HG02763 (cell line): ENCODE data around the gene TMEM170A.
A peak's percentile ranks its signal among the peaks of the same experiment; 100 is the strongest.
"Not testable (repeated sequence)": the region's sequence is repeated elsewhere in the genome, so short reads cannot be mapped to it uniquely, and the experiment has no call there.

ENCODE experiments used
- ATAC-seq: cut with Tn5 transposase; IDR thresholded peaks from one replicate; pipeline ENCODE4 v1.9.1; 2021; ENCODE audit warnings: mild to moderate bottlenecking, moderate library complexity; ENCODE audit not compliant: unreplicated experiment

Gene TMEM170A

DNA sequence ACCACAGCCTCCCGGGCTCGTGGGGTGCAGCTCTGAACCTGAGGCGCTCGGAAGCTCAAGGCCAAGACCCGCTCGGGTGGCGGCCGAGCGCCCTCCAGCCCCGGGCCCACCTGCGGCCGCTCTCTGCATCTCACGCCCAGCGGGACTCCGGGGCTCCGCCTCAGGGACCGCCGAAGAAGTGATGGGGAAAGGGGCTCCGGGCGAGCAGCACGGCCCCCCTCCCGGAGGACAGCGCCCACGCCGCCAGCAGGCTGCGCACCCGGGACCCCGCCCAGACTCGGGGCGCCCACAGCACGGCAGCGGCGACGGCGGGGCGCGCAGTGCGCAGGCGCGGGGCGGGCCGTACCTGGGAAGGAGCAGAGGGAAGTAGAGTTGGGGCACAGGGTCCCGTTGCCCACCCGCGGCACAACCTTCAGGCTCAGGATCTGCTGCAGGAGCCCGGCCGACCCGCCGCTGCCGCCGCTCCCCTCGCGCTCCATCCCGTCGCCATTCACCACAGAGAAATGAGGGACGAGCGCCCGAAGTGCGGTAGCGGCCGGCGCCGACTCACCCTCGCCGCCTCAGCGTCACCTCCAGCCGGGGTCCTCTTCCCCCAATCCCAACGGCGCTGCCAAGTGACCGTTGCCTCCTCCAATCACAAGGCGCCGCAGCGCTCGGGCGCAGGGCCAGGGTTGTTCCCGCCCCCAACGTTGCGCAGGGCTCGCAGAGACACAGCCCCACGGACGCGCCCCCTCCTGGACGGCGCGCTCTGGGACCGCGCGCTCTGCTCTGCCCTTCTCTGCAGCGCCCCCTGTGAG is at the start of gene TMEM170A:
TSS of gene TMEM170A (minus strand) at position 568 of the 797 bp plus-strand sequence. CDS start at position 479, 89 bp downstream.
- peak; percentile 93 for ATAC-seq

DNA sequence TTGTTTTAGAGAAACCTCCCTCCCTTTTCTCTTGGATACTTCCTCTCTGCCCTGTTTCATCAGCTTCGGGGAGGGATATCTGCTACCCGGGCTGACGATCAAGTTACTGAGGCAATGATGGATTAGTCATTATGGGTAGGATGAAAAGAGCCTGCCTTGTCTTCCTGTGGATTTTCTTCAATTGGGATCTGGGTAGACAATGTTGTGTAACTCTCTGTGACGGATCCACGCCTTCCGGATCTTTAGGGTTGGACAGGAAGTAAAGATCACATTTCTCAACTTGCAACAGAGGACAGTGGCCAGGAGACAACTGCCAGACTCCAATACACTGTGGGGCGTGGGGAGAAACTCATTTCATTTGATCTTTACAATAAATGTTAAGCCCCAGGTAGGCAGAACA is 42.1 kb upstream of the TMEM170A start:
- no peak for ATAC-seq

DNA sequence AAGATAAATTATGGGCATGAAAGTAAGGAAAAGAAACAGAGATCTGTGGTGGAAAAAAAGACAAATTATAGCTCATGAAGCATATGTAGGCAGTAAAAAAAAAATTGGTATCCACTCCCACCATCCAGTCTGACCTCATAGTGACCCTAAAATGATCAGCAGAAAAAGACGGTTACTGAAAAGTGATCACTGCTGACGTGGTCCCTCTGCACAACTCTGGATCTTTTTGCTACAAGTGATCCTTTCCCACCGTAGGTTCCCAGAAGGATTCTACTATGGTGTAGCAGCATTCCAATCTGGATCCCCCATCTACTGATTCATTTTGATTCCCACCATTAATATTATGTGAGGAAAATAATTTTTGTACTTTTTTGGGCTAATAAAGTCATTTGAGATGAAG is 41.6 kb upstream of the TMEM170A start:
- ATAC-seq = no peak

DNA sequence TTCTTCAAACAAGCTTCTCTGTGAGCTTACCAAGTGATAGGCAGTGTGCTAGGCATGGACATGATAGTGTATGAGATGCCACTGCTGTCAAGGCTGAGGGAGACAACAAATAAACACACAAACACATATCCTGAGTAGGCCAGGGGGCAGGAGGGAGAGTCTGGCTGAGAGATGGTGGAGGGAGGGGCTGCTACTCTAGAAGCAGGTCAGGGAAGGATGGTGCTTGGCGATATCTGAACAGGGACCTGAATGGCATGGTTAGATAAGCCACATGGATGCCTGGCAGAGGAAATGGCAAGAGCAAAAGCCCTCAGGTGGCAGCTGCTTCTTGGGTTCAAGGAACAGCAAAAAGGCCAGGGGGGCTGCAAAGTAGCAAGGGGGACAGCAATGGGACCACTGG is 39.3 kb upstream of the TMEM170A start:
- no peak for ATAC-seq

DNA sequence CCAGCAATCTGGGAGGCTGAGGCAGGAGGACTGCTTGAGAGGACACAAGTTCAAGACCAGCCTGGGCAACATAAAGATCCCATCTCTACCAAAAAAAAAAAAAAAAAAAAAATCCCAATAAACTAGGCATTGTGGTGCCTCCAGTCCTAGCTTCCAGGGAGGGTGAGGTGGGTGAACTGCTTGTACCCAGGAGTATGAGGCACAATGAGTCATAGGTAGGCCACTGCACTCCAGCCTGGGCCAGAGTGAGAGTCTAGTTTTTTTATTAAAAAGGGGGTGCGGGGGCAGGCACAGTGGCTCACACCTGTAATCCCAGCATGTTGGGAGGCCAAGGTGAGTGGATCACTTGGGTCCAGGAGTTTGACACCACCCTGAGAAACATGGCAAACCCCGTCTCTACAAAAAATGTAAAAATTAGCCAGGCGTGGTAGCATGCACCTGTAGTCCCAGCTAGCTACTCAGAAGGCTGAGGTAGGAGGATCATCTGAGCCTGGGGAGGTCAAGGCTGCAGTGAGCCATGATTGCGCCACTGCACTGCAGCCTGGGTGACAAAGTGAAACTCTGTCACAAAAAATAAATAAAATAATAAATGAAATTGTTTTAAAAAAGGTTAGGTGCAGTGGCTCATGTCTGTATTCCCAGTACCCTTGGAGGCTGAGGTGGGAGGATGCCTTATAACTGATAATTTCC is 38.6 kb upstream of the TMEM170A start:
- no peak for ATAC-seq

GRCh38 chr16:75501820-75502219 is 37.3 kb upstream of the TMEM170A start:
- not testable (repeated sequence) for ATAC-seq

DNA sequence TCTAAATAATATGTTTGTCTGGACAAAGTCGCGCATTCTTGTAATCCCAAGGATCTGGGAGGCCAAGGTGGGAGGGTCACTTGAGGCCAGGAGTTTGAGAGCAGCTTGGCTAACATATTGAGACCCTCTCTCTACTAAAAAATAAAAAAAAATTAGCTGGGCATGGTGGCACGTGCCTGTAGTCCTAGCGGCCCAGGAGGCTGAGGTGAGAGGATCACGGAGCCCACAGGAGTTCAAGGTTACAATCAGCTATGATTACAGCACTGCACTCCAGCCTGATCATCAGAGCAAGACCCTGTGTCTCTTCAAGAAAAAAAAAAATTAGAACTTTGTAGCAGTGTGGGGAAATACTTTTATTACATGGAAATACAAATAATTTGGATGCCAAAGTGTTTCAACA is 36.9 kb upstream of the TMEM170A start:
- no peak for ATAC-seq

GRCh38 chr16:75498605-75499322 is 34.3 kb upstream of the TMEM170A start:
- ATAC-seq = not testable (repeated sequence)

DNA sequence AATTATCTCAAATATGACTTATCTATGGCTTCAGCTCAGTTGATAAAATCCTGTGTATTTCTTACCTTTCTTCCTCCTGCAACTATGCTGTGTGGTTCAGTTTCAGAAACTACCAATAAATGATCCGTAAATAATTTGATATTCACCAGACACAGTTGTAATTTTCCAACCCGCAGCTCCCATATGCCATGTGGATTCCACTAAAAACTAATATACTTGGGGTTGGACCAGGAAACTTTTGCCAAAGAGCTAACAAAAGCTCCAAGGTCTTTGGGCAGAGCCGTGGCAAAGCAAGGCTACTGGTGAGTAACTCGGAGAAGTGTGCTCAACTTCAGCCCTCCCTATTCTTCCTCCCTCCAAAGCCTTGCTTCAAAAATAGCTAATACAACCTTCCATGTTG is 33.1 kb upstream of the TMEM170A start:
- no peak for ATAC-seq

DNA sequence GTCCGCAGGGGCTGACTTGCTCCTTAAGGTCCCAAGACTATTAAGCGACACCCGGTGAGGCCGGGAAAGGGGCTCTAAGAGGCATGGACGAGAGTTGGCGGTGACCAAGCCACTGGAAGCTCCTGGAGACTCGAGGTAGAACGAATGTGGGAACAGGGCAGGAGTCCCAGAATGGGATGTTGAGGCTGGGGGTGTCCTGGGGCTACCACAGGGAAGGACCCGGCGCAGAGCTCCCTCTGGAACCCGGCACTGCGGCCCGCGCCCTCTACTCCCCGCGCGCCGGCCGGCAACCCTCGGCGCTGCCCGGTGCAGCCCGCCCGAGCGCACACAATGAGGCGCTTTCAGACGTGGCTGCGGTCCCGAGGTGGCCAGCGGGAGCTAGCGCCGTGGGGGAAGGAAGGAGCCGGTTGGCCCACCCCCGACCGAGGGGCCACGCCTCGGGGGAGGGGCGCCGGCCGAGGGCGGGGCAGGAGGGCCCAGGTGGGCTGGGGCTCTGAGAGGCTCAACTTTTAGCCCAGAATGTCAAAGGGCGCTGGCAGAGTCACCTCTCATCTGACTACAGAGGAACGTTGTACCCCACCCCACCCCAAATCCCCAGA is 30.7 kb upstream of the TMEM170A start, which contains the start of gene CHST6:
TSS of gene CHST6 (minus strand) at position 366 of the 599 bp plus-strand sequence. CDS start 15,613 bp downstream, outside the sequence.
- peak; percentile 48 for ATAC-seq

DNA sequence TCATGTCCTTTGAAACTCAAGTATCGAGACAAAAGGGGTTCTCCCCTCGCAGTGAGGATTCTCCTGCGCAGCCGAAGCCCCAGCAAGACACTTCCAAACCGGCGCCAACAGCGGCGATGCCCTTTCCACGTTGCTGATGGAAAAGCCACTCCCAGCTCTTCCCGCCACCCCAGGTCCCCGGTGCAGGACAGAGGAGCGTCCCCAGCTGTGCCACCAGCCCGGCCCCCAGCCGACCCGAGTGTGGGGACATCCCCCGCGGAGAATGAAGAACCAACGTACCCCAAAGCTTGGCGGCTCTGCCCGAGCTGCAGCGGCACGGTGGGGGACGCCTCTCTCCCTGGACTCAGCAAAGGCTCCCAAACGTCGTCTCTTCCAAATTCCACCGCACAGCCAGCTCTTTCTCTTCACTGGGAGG is 30.2 kb upstream of the TMEM170A start:
- no peak for ATAC-seq

- no peak for ATAC-seq
Observed at GRCh38 chr16:75494184-75494583, 29.7 kb upstream of the TMEM170A start.

- no peak for ATAC-seq
Observed at GRCh38 chr16:75491876-75492275, 27.4 kb upstream of the TMEM170A start.

DNA sequence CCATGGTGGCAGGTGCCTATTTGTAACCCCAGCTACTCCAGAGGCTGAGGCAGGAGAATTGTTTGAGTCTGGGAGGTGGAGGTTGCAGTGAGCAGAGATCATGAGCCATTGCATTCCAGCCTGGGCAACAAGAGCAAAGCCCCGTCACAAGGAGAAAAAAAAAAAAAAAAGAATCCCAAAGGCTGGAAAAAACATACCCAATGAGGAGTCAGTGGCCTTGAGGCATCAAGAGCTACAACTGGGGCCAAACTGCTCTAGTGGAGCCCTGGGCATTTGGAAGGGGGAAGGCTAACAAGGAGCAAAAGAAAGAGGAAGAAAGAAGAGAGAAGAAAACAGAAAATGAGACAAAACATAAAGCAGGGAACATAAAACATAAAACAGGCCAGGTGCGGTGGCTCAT is 23.8 kb upstream of the TMEM170A start:
- ATAC-seq = no peak

- ATAC-seq = peak; percentile 70
Observed at GRCh38 chr16:75486676-75487313, 22.3 kb upstream of the TMEM170A start.

DNA sequence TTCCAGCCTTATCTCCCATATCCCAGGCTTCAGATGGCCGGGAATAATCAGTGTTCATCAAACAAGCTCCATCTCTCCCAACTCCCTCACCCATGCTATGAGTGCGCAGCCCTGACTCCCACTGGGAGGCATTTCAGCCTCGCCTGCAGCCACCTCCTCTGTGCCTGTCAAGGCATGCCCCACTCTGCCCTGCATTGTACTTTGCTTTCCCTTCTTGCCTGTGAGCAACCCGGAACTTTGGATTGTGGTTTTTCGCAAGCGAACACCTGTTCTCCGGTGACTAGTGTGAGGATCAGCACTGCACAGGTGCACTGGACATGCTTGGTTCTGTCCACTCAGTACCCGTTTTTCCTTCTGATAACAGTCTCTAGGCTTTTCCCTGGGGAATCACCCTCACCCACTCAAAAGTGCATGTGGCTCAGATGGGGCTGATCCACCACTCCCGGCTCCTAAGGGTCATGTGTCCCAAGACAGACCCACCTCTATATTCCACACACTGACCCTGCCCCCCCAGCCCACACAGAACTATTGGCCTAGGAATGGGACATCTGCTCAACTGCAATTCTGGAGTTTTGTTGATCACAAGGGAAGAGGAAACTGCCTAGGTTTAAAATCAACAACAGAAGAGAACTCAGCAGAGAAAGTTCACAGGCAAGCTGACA is 21.7 kb upstream of the TMEM170A start:
- ATAC-seq = no peak

DNA sequence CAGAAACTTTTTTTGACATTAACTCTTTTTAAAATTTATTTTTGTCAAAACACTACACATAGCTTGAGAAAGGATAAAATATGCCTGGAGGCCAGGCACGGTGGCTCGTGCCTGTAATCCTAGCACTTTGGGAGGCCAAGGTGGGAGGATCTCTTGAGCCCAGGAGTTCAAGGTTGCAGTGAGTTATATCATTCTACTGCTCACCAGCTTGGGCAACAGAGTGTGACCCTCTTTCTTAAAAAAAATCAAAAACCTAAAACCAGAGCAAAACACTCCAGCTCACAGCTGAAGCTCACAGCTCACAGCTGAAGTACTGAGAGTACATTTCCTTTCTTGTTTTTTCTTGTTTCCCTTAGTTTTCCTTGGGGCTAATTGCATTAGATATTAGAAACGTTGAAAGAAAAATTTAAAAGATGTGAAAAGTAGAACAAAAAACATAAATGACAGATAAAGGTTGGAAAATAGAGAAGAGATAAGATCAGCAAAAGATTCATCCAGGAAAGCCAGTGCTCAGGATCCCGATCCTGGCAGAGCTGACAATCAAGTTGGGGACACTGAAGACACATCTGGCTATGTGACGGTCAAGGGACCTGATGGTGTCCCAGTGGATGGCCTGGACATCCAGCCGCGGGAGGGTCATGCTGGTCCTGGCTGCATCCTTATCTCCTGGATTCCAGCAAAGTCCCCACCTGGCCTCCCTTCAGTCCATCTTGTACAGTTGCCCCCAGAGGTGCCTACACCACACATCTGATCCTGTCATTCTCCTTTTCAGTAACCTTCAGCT is 20.9 kb upstream of the TMEM170A start:
- ATAC-seq = no peak

DNA sequence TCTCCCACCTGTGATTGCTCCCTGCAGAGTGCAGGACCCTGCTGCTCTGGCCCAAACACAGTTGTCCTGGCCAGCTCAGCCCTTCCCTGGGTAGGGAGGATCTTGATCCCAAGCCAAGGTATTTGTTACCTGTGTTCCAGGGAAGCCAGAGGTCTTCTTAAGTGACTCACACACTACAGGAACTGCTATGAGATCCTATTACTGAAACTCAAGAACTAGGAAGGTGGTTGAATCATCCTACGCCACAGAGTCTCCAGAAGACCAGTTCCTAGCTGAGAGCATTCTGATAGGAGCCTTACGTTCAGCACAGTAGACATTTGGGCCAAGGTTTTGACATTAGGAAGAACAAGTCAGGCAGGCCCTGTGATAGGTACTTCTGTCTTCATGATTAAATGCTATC is 18.7 kb upstream of the TMEM170A start:
- no peak for ATAC-seq
